ENCODE results near the gene IVL.

Gene IVL

DNA sequence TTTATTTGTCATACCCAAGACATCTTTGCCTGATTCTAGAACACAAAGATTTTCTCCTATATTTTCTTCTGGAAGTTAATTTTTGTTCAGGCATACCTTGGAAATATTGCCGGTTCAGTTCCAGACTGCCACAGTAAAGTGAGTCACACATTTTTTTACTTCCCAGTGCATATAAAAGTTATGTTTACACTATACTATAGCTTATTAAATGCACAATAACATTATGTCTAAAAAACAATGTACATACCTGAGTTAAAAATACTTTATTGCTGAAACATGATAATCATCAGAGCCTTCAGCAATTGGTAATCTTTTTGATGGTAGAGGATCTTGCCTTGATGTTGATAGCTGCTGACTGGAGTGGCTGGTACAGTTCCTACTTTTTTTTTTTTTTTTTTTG is 20.2 kb upstream of the IVL start:
- no peak for DNase-seq

DNA sequence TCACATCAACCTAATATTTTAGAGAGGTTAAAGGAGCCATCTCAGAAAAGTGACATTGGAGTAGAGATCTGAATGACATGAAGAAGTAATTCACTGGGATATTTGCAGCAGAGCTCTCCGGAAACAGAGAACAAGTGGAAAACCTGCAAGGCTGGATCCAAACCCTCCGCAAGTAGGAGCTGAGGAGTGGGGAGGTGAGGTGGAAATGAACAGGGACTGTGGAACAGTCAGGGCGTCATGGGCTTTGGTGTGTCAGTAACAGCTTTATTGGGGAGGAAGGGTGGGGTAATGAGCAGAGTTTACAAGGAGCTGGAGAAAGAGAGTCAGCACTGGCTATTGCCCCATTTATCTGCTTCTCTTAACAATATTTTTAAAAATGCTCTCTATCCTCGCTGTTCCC is 9.3 kb upstream of the IVL start:
- no peak for DNase-seq

DNA sequence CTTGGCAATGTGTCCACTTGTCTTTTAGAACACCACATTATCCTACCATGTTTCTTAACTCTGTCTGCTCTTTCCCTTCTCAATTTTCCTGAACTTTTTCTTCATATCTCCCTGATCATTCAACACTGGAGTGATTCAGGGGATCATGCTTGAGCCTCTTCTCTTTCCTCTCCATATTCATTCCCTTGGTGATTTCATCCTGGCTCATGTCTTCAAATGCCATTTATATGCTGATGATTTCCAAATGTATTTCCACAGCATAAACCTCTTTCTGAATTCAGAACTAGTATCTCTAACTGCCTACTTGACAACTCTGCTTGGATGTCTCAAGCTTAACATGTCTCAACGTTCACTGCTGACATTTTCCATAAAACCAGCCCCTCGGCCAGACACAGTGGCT is 8.5 kb upstream of the IVL start:
- DNase-seq, result no peak

DNA sequence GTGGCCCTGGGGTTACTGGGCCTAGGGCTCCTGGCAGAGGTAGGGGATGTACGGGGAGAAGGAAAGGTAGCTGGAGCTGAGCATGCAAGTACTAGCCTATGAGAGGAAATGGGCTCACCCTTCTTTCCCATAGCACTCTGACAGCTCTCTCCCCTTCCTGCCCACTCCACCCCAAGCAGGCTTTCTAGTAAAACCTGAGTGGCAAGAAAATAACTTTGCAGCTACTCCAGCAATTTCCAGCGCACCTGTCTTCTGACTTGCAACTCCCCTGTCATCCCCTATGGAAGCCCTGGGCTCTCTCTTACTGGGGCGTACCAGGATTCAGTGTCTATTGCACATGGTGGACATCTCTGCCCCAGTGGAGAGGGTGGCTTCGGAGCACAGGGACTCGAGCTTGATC is 6.7 kb upstream of the IVL start:
- DNase-seq, result no peak

DNA sequence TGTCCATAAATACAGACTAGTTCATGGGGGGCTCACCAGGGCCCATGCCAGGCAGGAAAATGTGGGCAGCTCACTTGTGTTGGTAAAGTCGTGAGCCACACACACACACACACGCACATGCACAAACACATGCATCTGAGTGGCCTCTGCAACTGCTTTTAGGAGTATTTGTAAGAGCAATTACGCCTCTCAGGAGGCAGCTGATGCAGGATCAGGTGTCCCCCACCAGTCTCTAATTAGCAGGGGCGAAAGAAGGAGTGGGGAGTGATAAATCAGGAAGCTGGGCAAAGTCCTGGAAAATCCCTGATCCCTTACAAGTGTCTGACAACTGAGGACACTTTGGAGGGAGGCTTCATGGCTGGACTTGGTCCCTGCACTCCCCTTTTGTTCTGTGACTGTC is 5.7 kb upstream of the IVL start:
- no peak for DNase-seq

DNA sequence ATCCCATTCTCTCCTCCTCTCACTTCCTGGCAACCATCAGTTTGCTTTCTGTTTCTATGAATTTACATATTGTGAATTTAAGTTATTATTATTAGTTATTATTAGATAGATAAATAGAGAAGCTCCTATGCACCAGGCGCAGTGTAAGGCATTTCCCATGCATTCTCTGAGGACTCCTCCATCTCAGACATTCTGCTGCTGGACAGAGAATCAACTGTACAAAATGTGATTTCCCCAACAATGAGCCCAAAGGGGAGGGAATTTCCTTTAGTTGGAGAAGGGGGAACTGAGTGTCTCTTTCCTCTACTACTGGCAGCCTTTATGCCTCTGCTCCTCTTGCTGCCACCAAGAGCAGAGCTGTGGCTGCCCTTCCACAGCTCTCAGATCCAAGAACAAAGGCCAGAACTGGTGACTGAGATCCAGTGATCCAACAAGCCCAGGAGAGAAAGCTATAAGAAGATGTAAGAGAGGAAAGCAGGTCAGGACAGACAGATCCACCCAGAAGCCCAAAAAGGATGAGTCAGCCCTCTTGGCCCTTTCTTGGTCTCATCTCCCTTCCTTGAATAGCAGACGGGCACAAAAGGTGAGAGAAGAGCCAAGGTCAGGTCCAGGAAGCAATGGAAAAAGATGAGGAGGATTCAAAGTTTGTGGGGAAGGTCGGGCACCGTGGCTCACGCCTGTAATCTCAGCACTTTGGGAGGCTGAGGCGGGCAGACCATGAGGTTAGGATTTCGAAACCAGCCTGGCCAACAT is 3.5 kb upstream of the IVL start:
- no peak for DNase-seq

DNA sequence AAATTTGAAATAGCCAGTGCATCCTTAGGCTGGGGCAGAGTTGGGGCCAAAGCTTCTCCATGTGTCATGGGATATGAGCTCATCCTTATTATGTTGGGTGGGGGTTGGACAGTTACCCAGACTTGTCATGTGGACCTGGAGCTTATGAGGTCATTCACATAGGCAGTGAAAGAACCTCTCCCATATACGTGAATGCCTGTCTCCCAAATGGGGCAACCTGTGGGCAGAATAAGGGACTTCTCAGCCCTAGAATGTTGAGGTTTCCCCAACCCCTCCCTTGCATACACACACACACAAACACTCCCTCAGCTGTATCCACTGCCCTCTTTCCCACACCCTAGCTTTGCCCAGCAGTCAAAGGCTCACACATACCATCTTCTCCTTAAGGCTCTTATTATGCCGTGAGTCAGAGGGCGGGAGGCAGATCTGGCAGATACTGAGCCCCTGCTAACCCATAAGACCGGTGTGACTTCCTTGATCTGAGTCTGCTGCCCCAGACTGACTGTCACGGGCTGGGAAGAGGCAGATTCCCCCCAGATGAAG is 2.3 kb upstream of the IVL start:
- DNase-seq, result no peak

DNA sequence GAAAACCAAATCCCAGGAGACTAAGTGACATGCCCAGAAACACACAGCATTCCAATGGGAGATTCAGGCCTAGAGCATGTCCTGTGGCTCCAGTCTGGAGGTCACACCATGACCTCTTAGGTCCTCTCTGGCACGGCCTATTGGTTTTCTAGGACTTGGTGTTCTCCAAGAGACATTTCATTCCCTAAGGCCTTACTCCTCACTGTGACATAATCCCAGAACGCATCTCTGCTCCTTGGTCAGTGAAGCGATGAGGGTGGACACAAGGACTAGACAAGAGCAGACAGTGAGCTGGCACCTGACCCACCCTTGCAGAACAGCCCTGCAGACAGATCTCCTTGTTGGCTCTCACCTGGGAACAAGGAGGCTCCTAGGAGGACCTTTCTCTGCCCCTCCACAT is 860 bp downstream of the IVL start:
- no peak for DNase-seq

DNA sequence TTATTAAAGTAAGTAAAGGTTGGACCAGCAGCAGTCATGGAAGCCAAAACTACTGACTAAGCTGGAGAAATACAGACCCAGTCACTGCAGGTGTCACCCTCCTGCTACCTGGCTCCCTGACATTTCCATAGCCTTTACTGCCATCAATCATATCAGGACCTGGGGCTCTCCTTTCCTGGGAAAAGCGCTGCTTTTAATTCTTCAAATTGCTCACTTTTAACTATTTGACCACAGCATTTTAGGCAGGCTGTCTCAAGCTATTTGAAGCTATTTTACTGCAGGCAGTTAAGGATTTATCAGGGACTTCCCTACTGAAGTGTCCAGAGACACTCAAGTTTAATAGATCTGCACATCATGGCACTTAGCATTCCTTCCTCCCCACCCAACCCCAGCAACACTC is 4.1 kb downstream of the IVL start:
- no peak for DNase-seq

DNA sequence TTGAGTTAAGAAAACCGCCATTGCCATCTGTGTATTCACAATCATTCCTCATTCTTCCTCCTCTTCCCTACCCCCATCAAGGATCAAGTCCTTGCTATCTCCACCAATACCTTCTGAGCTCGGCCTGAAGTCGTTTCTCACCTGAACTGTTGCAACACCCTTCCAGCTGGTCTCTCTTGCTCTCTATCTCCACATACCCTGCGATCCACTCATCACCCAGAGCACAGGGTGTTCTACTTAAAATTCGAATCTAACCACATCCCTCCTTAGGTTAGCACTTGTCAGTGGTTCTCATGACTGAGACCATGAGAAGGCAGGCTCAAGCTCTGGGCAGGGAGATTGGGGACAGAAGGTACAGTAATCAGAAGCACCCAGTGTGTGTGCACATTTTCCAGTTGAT is 4.6 kb downstream of the IVL start:
- DNase-seq, result no peak

DNA sequence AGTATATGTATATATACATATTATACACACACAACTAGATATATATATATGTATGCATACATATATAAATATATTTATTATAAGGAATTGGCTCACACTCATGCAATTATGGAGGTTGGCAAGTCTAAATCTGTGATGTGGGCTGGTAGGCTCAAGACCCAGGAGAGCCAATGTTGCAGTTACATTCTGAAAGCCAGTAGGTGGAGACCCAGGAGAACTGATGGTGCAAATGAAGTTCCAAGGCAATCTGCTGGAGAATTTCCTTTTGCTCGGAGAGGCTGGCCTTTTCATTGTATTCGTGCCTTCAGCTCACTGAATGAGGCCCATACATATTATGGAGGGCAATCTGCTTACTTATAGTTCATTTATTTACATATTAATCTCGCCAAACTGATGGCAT is 9.4 kb downstream of the IVL start:
- DNase-seq, result no peak

DNA sequence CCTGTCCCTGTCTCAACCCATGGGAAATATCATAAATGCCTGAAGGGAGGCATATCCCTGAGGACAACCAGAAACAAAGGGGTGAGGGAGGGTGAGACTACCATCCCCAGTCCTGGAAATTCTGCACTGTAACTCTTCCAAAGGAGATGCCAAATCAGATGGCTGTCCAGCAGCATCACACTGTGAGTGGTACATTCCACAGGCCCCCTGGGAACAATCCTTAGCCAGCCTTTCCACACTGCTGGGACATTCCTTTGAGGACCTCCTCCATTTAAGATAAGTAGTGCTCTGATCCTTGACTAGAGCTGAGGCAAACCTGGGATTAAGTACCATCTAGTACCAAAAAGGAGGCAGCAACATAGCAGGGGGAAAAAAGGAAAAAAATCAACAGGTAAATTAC is 10.7 kb downstream of the IVL start:
- no peak for DNase-seq

DNA sequence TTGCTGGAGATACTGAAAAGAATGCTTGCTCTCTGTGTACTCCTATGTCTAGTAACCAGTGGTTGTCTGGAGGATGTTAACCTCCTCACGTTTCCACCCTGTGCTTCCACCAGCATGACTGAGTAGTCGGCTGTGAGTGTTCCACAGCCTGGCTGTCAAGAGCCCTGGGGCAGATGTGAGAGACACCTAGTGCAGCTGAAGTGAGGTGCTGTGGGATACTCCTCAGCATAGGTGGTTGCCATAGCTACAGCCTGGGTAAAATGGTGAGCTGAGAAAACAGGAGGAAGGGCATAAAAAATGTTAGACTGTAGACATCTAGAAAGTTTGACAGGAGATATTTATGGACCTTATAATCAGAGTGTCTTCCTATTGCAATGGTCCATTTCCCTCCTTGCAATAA is 15.8 kb downstream of the IVL start:
- no peak for DNase-seq

DNA sequence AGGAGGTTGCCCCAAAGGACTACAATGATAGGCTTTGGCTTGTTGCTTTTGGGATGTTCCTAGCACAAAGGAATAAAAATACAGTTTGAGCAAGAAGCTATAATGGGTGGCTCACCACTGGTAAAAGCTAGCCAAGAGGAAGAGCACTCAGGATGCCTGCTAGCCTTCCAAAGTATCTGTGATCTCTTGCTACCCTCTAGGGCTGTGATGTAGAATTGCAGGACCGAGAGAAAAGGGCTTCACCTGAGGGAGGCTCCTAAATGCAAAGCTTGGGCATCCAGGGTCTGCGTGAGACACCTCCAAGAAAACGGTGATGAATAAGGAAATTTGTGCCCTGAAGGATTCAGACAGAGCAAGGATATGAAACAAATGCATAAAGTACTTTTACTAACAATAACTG is 17.7 kb downstream of the IVL start:
- DNase-seq, result no peak

DNA sequence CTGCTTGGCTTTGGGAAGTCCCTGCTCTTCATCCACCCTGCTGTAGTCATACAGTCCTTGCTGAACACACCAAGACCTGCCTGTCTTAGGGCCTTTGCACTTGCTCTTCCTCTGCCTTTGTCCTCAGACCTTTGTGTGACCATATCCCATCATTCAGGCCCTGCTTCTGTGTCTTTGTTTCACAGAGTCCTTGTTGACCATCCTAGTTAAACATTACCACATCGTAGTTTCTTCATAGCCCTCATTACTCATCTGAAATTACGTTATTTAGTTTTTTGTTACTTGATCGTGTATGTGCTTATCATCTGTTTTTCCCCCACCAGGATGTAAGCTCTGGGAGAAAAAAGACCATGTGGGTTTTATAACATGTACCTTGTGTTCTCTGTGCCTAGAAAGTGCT is 20.3 kb downstream of the IVL start:
- DNase-seq, result no peak

DNA sequence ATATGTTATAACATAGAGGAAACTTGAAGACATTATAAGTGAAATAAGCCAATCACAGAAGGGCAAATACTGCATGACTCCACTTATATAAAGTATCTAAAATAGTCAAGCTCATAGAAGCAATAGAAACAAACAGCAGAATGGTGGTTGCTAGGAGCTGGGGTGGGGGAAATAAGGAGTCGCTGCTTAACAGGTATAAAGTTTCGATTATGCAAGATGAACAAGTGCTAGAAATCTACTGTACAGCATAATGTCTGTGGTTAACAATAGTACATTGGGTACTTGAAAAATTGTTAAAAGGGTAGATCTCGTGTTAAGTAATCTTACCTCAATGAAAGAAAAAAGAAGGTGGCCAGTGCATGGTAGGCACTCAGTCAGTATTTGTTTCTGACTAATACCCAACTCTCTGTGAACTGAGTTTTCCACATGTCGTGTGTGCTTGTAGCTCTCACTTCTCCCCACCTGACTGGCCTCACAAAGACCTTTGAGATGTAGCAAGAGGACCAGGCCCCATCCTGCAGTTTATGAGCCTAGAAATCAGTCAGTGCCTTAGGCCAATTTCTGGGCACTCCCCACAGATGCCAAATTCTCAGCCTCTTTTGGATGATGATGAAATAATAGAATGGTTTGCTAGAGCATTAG is 23.9 kb downstream of the IVL start:
- no peak for DNase-seq

DNA sequence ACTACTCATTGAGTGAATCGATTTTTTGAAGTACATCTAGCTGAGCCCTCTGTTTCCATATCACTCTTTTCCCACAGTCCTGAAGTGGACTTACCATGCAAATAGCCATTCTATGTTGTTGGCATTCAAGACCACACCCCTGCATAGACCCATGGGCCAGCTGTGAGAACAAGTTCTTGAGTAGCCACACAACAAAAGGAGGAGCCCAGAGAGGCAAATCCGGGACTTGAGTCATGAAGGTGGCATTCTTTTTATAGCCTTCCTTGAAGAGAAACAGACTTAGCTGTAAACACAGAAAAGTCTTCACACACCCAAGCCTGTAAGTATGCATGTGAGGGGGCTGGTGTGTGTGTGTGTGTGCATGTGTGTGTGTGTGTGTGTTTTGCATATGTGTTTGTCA is 24.9 kb downstream of the IVL start:
- DNase-seq, result no peak

DNA sequence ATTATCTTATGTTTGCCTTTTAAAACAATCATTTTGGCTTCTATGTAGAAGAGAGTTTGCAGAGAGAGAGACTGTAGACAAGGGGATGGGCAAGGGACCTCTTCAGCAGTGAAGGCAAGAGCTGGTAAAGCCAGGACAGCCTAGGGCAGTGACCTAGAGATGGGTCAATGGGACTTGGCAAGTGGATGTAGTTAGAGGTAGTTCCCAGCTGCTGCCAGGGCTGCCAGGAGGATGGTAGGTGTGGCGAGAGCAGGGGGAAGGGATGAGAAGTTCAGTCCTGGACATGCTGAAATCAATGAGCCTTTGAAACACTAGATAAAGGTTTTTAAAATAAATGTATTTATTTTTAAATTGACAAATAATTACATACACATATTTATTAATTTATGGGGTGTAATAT is 32.3 kb downstream of the IVL start:
- no peak for DNase-seq

DNA sequence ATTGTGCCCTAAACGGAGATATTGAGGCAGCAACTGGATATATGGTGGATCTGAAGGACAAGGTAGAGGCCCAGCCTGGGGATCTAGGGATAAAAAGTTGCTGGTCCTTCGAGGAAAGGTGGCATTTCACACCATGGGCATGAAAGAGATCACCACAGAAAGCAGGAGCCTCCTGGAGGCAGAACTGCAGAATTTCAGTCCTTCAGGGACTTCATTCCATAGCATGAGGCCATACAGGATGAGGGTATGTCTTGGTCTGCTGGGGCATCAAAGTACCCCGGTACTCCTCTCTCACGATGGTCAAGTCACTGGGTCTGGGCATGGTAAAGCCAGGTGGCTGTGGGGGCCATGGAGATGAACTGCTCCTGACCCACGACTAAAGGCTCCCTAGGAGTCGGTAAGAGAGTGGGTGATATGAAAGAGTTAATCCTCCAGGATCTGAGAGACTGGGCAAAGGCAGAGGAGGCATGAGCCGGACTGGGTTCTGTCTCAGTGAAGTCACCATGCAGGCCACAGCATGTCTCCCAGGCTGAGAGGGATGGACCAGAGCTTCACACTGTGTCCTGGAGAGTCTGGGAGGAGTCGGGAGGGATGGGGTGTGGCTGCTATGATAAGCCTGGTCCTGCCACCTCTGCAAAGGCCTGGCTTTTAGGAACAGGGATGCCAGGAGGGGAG is 32.8 kb downstream of the IVL start:
- no peak for DNase-seq

DNA sequence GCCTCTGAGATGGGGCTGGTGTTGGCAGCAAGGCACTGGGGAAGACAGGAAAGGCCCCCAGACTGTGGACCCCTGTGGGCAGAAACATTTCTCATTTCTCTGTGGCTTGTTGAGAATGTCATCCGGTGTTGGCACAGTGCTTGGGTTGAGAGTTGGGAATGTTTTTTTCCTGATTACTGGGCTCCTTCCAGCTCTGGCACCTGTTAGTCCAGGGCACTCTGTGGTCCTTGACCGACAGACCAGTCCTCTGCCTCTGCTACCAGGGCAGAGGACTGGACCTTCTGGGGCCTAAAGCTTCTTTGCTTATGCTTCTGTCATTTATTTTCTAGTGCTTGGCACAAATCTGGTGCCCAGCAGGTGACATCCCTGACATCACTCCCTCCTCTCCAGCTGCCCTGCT is 33.8 kb downstream of the IVL start:
- no peak for DNase-seq

DNA sequence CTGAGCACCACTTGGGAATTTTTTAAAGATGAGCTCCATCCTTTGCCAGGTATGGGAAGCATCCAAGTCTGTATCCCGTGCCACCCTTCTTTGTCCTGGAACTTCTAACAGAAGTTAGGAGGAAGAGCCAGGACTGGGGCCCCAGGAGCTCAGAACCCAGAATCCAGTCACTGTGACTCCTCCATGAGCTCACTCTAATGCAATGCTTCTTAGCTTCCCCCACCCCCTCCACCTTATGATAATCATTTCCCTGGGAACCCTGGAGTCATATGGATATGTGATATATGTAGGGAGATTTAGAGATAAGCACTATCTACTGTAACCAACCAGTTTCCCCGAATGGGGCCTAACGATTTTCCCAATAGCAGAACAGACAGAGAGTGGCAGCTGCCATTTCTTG is 37.9 kb downstream of the IVL start:
- no peak for DNase-seq

DNA sequence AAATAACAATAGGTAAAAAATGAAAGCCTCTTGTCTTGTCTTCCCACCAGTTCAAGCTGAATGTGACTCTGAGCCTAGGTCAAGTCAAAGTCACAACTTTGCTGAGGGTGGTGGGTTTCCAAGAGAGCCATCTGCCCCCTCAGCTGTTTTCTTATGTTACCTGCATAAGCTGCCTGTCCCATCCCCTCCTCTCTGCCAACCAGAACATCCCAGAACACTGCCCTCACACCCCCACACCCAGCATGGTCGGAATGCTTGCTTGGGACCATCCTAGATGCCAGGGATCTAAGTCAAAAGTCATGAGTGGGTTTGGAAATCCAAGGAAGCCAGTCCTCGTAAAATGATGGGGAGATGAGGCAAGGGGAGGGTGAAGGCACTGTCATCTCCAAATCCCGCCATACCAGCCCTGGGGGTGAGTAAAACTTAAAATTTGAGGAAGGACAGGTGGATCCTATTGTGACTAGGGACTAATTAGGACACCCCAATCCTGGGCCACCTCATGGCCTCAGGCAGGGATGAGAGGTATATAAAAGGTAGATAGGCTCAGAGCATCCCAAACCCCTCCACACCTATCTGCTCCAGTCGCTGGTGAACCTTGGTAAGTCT is 38.4 kb downstream of the IVL start, which contains the start of gene SPRR5:
TSS of gene SPRR5 (plus strand) at position 556 of the 606 bp plus-strand sequence. CDS start 1,349 bp downstream, outside the sequence.
- no peak for DNase-seq

DNA sequence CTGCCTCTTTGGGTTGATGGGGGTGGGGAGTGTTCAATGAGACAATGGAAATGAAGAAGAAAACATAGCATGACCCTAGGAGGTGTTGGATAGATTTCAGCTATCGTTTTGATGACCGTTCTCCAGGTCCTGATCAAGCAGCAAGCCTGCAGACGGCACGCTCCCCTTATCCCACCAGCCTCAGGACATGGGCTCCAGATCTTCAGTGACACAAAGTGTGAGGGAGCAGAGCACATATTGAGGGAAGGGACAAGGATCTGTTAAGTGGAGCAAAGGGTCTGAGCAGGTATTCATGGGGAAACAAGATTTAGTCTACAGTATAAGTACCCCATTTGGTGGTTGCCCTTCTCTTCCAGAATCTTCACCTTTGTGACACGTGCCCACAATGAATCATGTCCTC is 43.4 kb downstream of the IVL start:
- no peak for DNase-seq

DNA sequence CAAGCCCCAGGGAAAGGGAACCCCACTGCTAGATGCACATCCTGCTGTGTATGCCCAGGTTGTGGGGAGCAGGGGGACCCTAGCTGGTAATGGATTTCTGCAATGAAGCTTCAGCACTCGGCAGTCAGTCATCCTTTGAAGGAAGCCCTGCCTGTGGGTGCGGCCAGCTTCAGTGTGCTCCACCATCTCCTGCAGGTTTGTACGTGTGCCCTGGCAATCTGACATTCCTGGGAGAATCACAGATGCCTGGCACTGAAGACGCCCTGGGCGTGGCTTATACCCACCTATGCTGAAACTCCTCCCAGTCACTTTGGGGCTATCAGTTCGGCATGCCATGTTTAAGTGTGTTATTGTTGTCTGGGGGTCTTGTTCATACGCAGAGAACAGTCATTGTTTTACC is 45.4 kb downstream of the IVL start:
- no peak for DNase-seq

Measured in CD4-positive, alpha-beta T cell treated with Interleukin-15 for 1 hour (primary cell).